Myocyte (in vitro differentiated cells): ENCODE results near the gene PPP1R1B. TPM values are rescaled to one million over a fixed set of nuclear protein-coding genes. Genes with fewer than 3 reads are reported as not detected.

Experiments used
- DNase-seq: peaks from one replicate; pipeline ENCODE4 v3.0.0-alpha.2; 2012; ENCODE audit warnings: low read depth
- total RNA-seq: library from RNA; depleted of rRNA; stranded (reverse); fragments of >200 nt; gene quantifications from 2 replicates; pipeline ENCODE4 v1.2.3, GENCODE V29; 2014

PPP1R1B gene
- total RNA-seq, 1 donor from 2014 or later = not detected

GRCh38 chr17:39600288-39600996, 26.3 kb upstream of the PPP1R1B start:
- no peak for DNase-seq

DNA sequence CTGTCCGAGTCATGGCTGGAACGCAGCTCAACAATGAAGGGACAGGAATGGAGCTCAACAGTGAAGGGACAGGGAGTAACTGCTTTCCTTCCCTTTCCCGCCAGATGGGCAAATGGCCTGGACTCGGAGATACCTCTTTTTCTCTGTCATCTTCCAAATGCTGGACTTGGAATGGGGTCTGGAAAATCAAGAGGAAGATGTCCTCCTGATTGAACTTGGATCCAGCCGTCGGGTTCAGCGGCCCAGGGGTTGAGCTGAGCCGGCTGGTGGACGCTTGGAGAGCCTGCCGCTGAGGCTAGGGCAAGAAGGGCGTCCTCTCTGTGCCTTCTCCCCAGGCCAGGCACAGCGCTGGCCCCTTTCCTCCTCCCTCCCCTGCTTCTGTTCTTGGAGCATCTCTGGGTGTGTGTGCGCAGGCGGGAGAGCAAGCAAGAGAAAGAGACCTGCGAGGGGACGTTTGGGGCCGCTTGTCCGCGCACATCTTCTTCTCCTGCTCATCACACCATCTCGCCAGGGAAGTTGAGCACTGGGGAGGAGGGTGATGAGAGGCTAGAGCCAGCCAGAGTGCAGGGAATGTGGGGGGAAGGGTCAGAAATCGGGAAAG, 25.7 kb upstream of the PPP1R1B start:
- DNase-seq = no peak

DNA sequence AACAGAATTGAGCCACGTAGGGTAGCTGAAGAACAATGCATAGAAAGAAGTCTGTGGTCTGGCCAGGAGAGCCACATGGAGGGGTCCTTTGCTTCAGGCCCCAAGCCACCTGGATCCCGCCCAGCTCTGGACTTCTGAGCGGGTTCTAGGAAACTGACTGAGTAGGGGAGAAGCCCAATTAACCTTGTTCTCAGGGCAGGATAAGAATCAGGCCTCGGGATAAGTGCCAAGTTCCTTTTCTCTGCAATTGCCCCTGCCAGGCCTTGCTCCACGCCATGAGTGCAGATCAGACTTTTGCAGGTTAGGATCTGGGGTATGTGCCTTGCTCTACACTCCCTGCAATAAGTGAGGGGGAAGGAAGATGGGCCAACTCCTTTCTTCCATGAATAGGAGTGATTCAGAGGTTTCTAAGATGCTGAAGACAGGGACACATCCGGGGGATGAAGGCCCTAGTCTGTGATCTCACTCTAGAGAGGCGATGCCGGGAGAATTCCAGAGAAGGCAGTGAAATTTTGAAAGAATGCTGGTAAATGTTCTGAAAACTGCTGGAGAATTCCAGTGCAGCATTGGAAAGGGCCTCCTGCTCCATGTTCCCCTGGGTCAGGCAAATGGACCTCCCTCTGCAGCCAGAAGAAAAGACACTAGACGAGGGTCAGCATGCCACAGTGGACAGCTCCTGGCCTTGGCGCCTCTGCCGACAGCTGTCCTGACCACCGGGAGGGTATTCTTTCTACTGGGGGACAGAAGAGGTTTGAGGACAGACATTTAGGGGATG, 24.8 kb upstream of the PPP1R1B start:
- no peak for DNase-seq

DNA sequence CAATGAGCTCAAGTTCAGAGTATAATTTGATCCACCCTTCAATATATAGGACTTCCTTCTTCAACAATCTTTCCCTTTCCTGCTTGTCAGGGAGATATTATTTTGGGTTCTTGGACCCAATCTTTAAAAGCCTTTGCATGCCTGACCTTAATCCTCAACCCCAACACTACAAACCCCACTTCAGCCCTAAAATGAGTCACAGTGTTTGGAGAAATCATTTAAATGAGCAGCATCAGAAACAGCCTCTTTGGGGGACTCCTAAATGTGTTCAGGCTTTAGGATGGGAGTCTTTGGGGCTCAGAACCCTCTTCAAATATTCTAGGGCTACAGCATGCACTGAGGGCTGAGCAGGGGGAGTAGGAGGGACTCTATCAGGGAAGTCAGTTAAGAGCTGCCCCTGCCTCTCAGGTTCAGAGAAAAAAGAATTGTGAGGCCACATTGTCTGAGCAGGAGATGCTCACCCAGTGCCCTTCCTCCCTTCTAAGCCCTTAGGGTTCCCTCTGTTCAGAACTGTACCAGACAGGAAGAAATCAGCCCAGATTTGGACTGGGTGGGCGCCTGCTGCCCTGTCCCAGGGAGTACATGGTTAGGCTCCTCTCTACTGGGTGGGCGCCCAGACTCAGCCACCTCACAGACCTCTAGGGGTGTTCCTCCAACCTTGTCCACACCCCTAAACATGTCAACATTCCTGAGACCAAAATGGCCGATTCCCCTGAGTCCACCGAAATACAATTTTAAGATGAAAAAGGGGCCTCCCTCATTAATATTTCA, 24.0 kb upstream of the PPP1R1B start:
- no peak for DNase-seq

GRCh38 chr17:39603304-39604016, 23.3 kb upstream of the PPP1R1B start:
- DNase-seq = no peak

- no peak for DNase-seq
Observed at GRCh38 chr17:39604911-39605491, 21.8 kb upstream of the PPP1R1B start.

- no peak for DNase-seq
Observed at GRCh38 chr17:39605492-39606433, 21.0 kb upstream of the PPP1R1B start.

GRCh38 chr17:39606434-39607056, 20.2 kb upstream of the PPP1R1B start:
- no peak for DNase-seq

GRCh38 chr17:39607057-39607850, 19.5 kb upstream of the PPP1R1B start:
- DNase-seq = no peak

DNA sequence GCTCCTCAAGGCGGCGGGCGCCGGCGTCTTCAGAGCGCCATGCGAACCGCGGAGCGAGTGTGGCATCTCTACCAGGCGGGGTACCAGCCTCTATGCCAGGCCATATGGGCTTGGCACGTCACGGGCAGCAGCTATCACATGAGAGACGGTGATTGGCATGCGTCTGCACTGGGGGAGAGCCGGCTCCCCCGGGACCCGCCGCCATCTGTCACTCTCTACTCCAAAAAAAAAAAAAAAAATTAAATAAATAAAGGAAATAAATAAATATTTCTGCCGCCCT, 19.0 kb upstream of the PPP1R1B start, which contains the start of gene NEUROD2:
Gene NEUROD2, minus strand, starts transcription at position 70 of the 280 bp plus-strand sequence. CDS start 1,321 bp downstream, outside the sequence.
- DNase-seq = no peak

- DNase-seq = no peak
Observed at GRCh38 chr17:39608142-39608981, 18.4 kb upstream of the PPP1R1B start.

DNA sequence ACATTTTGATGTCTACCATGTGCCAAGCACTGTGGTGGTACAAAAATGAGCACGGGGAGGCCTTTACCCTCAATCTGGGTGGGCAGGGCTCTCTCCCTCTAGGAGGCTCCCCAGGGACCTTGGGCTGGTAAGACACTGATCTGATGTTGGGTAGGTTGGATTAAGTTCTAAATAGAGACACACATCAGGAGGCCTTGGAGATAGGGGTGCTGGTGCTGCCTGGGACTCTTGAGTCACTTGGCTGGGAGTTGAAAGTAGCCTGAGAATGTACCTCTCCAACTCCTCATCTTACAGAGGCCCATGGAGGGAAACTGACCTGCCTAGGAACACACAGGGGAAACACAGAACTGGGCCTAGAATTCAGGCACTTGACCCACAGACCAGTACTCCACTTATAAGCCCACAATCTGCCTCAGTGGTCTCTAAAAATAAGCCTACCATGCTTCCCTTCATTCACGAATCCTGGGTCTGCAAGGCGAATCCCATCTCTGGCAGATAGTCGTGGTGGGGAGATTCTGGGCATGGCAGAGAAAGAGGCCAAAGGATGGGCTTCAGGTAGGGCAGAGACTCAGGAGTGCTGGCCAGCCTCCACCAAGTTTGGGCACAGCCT, 17.2 kb upstream of the PPP1R1B start:
- no peak for DNase-seq

DNA sequence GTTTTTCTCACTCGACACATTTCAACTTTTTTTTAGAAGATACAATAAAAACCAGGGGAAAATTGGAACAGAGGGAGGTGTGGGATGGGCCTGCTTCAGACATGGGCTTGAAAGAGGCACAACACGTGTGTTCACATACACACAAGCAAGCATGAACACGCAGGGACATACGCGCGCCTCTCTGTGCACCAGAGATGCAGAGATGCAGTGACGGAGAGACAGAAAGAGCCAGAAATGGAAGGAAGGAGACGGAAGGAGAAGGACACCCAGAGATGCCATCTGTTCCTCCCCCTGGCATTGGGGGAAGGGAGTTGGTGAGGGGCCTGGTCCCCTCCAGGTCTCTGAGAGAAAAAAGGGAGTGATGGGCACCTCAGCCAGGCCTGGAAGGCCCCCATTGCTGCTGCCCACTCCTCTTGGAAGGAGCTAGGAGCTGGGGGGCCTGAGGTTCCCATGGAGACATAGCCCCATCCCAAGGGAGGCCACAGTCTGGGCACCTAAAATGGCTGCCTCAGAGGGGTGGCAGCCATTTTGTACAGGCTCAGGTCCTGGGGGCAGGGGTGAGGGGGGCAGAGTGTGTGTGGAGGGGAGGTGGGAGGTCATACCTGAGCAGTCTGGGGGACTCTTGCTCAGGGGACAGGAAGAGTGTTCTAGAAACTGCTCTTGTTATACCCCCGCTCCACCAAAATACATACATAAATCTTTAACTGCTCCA, 15.2 kb upstream of the PPP1R1B start:
- DNase-seq = no peak

DNA sequence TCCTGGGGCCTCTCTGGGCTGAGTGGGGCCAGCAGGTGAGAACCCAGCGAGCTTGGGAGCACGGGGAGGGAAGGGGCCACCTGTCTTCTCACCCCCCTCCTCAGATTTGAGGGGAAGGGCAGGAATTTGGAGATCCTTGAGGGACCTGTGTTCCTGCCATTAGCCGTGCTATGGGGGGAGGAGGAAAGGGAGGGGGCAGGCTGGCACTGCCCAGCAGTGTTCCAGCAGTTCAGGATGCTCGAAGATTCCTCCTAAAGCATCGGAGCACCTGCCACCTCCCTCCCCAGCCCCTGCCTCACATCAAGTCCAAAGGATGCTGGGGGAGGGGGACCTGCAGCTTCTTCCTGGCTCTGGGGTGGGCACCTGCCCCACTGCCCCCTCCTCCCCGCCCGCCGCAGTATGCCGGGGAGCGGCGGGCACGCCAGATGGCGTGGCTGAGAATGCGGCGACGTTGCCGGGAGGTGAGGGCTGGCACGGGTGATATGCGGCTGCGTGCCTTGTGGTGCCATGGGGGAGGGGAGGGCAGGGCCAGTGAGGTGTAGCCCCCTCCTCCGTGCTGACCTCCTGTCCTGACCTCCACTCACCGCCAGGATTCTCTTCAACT, 14.4 kb upstream of the PPP1R1B start:
- no peak for DNase-seq

DNA sequence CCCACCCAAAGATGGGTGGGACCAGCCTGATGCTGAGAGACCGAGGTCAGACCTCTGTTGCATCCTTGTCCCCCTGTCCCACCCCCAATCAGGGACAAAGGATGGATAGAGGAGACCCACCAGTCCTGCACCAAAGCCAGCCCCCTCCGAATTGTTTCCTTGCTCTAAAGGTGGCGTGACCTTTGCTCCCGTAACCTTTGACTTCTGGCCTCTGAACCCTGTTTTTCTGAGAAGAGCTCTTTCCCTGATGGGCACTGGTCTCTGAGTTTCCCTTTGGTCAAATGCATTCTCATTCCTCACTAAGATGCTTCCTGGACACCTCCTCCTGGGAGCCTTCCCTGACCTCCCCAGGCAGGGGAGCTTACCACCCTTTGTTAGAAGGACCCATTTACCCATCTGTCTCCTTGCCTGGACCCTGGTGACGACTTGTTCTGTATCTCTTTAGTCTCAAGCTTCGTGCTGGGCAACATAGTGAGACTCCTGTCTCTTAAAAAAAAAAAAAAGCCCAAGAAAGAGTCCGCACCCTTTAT, 13.8 kb upstream of the PPP1R1B start:
- no peak for DNase-seq
